ACC112 (cell line): ENCODE results near the gene CYB5R4.

Source experiments
- H2AFZ ChIP-seq: fragments of 200-600 bp; sonication (generic); one replicate; pipeline ENCODE4 v1.6.0; 2017; ENCODE audit warnings: antibody characterized with exemption, low read length; ENCODE audit not compliant: unreplicated experiment
- H3K27ac ChIP-seq: fragments of 200-600 bp; sonication (generic); 2 replicates; pipeline ENCODE4 v1.5.1; 2014; ENCODE audit warnings: low read depth, mild to moderate bottlenecking, antibody characterized with exemption, low read length, moderate library complexity
- H3K27me3 ChIP-seq: fragments of 200-600 bp; sonication (generic); 2 replicates; pipeline ENCODE4 v1.6.1; 2014; ENCODE audit warnings: mild to moderate bottlenecking, antibody characterized with exemption, low read length, moderate library complexity, mixed read lengths; ENCODE audit not compliant: insufficient read depth
- H3K36me3 ChIP-seq: fragments of 200-600 bp; sonication (generic); 2 replicates; pipeline ENCODE4 v1.6.1; 2016; ENCODE audit warnings: mild to moderate bottlenecking, antibody characterized with exemption, low read length, moderate library complexity, mixed read lengths; ENCODE audit not compliant: insufficient read depth
- H3K4me1 ChIP-seq: fragments of 200-600 bp; sonication (generic); one replicate; pipeline ENCODE4 v1.6.1; 2016; ENCODE audit warnings: low read length, mixed read lengths; ENCODE audit not compliant: insufficient read depth, unreplicated experiment, control insufficient read depth
- H3K4me3 ChIP-seq: fragments of 200-600 bp; sonication (generic); 2 replicates; pipeline ENCODE4 v1.5.1; 2014; ENCODE audit warnings: mild to moderate bottlenecking, low read depth, low read length
- H3K79me2 ChIP-seq: fragments of 200-600 bp; sonication (generic); one replicate; pipeline ENCODE4 v1.6.0; 2016; ENCODE audit warnings: low read length; ENCODE audit not compliant: control insufficient read depth, unreplicated experiment, insufficient read depth

Gene CYB5R4

DNA sequence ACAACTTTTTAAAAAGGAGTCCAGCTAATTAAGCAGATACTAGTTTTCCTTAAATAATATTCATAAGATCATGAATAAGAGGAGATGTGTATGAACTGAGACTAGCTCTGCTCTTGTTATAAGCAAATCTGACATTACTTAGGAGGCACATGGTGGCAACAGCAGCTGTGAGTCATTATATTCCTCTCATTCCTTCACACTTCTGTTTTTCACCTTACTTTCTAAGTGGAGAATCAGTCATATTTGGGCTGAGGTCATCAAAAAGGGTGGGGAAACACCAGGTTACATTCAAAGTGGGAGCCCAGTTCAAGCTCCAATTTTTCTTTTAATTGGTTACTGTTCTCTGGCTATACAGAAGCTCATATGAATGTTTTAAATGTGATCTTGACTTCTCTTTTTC is 12.3 kb upstream of the CYB5R4 start:
- H3K79me2 ChIP-seq, result no peaks in the 10 kb centered on the region
- peaks cover 44% of the 10 kb centered on the region for H3K27me3 ChIP-seq
- no peaks in the 10 kb centered on the region for H3K36me3 ChIP-seq
- H2AFZ ChIP-seq, result no peak overlapping the region
- no peak overlapping the region for H3K4me3 ChIP-seq
- H3K27ac ChIP-seq, result no peak overlapping the region
- no peaks in the 10 kb centered on the region for H3K4me1 ChIP-seq

DNA sequence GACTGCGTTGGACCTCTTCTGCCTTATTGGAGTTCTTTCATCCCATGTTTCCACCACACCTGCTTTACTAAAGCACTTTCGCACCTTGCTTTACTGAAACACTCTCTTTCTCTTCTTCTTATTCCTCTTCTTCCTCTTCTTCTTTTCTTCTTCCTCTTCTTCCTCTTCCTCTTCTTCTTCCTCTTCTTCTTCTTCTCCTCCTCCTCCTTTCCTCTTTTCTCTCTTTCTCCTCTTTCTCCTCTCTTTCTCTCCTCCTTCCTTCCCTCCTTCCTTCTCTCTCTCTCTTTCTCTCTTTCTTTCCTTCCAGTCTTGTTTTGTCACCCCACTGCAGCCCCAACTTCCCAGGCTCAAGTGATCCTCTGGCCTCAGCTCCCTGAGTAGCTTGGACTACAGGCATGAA is 10.4 kb upstream of the CYB5R4 start:
- peaks cover 59% of the 10 kb centered on the region for H3K27me3 ChIP-seq
- no peak overlapping the region for H3K27ac ChIP-seq
- no peaks in the 10 kb centered on the region for H3K79me2 ChIP-seq

DNA sequence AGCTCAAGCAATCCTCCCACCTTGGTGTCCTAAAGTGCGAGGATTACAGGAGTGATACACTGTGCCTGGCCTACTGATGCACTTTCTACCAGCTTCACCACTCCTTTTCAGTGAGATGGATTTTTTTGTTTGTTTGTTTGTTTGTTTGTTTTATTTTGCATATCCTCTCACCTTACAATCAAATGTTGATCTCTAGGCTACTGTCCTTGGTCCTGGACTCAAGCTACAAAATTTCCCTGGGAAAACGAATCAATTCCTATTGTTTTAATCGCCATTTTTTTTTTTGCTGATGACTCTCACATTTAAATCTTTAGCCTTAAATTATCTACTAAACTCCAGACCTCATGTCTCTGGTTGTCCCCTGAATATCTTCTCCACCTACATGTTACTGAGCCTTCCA is 9.9 kb upstream of the CYB5R4 start:
- Histone ChIP-seq H2AFZ (no peak overlapping the region), H3K4me3 (no peak overlapping the region), H3K4me1 (peaks cover 4% of the 10 kb centered on the region), H3K27me3 (peaks cover 64% of the 10 kb centered on the region), H3K36me3 (no peaks in the 10 kb centered on the region), H3K27ac (no peak overlapping the region), H3K79me2 (no peaks in the 10 kb centered on the region)

More for the DNA sequence above, 10.4 kb upstream of the CYB5R4 start:
- no peaks in the 10 kb centered on the region for H3K36me3 ChIP-seq
- H2AFZ ChIP-seq, result no peak overlapping the region
- peaks cover 4% of the 10 kb centered on the region for H3K4me1 ChIP-seq
- no peak overlapping the region for H3K4me3 ChIP-seq

DNA sequence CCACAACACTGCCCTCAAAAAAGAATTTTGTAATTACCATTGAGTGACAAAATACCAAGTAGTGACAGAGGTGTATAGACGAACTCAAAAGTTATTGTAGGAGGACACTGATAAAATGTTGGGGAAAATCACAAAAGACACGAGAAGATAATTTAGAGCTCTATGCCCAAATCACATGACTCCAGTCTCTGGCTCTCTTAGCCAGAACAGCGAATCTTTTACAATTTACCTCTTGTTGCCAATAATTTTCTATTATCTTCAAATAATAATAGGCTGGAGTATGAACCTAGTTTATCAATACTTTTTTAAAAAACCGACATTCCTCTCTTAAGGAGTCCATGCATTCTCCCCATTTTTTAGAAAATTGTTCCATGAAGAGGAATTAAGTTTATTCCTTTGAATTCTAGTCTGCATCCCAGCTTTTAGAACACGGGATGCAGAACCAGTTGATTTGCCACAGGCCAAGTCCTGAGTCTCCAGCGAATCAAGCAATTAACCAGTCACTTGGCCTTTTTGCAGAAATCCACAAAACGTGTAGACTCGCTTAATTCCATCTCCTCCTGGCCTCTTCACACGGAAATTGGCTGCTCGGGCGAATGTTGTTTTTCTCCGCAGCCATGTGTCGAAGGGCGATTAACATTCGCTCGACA is 6.8 kb upstream of the CYB5R4 start:
- no peak overlapping the region for H2AFZ ChIP-seq
- H3K79me2 ChIP-seq, result no peaks in the 10 kb centered on the region
- H3K4me3 ChIP-seq, result peak overlapping the region; percentile 72
- peaks cover 83% of the 10 kb centered on the region for H3K27me3 ChIP-seq
- peaks cover 4% of the 10 kb centered on the region for H3K4me1 ChIP-seq
- no peak overlapping the region for H3K27ac ChIP-seq
- H3K36me3 ChIP-seq, result no peaks in the 10 kb centered on the region

DNA sequence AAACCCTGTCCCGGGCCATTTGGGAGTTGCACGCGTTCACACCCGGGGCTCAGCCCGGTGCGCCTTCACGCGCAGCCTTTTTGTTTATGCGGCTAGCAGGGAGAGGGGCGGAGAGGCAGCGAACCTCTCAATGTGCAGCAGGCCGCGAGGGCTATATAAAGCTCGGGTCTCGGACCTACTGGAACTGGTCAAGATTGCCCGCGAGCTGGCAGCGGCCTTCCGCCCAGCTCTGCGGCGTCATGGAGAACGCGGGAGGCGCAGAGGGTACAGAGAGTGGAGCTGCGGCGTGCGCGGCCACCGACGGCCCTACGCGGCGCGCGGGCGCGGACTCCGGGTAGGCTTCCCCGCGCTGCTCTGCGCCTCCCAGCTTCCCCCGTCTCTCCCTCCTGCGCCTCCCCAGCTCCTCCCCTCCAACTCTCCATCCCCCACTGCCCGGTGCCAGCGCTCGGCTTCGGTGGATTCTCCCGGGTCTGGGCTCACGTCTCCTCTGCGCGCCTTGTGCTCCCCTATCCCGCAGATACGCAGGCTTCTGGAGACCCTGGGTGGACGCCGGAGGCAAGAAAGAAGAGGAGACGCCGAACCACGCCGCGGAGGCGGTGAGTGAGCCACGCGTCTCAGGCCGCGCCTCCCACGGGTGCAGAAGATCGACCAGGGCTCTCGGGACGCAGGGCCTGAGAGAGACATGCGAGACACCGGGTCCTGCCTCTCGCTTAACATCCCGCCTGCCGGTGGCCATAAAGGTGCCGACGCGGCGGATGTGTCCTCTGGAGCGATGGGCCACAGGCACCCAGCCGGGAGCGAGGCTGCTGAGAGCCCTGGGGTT is 6.1 kb upstream of the CYB5R4 start, which contains the start of gene RIPPLY2:
TSS of gene RIPPLY2 (plus strand) at position 183 of the 823 bp plus-strand sequence. CDS start at position 240, 57 bp downstream.
- H3K27me3 ChIP-seq, result peaks cover 90% of the 10 kb centered on the region
- peak within 1 kb of the TSS; percentile 36 for H2AFZ ChIP-seq
- H3K79me2 ChIP-seq, result no peaks in the 10 kb centered on the region
- H3K27ac ChIP-seq, result no peak within 1 kb of the TSS
- H3K4me3 ChIP-seq, result peak within 1 kb of the TSS; percentile 72
- H3K4me1 ChIP-seq, result peaks cover 4% of the 10 kb centered on the region
- no peaks in the 10 kb centered on the region for H3K36me3 ChIP-seq

DNA sequence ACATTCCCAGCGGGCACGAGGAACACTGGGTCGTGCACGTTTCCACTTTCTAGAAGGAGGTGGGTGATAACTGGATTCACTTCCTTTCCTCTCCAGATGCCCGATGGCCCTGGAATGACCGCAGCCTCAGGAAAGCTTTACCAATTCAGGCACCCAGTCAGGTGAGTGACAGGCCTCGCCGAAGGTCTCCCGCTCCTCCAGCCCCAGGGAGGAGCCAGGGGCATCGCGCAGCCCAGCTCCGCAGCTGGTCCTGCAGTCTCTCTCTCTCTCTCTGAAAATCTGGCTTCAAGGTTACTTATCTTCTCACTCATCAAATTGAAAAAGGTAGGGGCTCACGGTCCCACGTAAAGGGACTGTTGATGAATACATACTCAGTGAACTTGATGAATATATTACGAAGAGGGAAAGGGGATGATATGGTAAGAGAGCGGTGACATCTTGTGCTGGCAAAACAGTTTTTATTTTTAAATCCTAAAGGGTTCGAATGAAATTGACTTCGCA is 5.4 kb upstream of the CYB5R4 start:
- no peaks in the 10 kb centered on the region for H3K36me3 ChIP-seq
- H3K27ac ChIP-seq, result no peak overlapping the region
- peak overlapping the region; percentile 72 for H3K4me3 ChIP-seq
- peak overlapping the region; percentile 36 for H2AFZ ChIP-seq
- peaks cover 90% of the 10 kb centered on the region for H3K27me3 ChIP-seq
- no peaks in the 10 kb centered on the region for H3K79me2 ChIP-seq
- H3K4me1 ChIP-seq, result peaks cover 4% of the 10 kb centered on the region

DNA sequence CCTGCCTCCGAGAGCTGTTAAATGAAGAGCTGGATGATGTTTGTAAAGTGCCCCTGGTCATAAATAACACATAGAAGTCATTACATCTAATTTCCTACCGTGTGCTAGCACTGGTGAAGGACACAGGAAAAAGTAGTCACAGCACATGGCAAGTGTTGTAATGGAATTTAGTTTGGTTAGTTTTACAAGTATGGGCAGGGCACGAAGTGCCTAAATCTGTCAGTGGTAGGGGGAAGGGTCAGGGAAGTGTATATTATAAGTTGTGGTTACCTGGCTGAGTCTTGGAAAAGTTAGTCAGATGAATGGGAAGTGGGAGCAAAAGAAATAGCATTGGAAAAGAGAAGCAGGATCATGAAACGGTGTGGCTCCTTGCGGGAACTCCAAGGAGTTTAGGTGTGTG is 4.7 kb upstream of the CYB5R4 start:
- Histone ChIP-seq H3K27ac (no peak overlapping the region), H3K79me2 (no peaks in the 10 kb centered on the region), H3K4me3 (no peak overlapping the region), H2AFZ (no peak overlapping the region), H3K27me3 (peaks cover 83% of the 10 kb centered on the region), H3K36me3 (no peaks in the 10 kb centered on the region), H3K4me1 (peaks cover 4% of the 10 kb centered on the region)

DNA sequence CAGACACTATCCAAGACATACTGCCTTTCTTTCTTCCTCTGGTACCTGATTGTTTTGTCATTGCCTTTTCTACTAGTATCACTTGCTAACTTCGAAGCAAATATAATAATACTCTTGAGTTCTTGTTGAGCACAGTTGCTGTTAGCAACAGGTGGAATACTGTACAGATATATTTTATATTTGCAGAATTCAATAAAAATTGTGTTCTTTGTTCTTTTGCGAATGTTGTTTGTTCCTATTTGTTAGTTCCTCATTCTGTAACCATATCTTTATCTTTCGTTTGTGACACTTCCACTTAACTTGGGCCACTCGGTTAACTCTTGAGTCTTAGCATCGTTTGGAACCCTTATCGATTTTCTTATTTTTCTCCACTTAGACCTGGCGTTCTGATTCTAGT is 868 bp downstream of the CYB5R4 start:
- peaks cover 11% of the 10 kb centered on the region; the same call in 1 of the 2 replicates for H3K36me3 ChIP-seq
- H3K27ac ChIP-seq, result no peak overlapping the region
- H2AFZ ChIP-seq, result peak overlapping the region; percentile 44
- H3K4me3 ChIP-seq, result peak overlapping the region; percentile 87
- H3K4me1 ChIP-seq, result peaks cover 8% of the 10 kb centered on the region
- peaks cover 29% of the 10 kb centered on the region for H3K27me3 ChIP-seq
- peaks cover 25% of the 10 kb centered on the region for H3K79me2 ChIP-seq

DNA sequence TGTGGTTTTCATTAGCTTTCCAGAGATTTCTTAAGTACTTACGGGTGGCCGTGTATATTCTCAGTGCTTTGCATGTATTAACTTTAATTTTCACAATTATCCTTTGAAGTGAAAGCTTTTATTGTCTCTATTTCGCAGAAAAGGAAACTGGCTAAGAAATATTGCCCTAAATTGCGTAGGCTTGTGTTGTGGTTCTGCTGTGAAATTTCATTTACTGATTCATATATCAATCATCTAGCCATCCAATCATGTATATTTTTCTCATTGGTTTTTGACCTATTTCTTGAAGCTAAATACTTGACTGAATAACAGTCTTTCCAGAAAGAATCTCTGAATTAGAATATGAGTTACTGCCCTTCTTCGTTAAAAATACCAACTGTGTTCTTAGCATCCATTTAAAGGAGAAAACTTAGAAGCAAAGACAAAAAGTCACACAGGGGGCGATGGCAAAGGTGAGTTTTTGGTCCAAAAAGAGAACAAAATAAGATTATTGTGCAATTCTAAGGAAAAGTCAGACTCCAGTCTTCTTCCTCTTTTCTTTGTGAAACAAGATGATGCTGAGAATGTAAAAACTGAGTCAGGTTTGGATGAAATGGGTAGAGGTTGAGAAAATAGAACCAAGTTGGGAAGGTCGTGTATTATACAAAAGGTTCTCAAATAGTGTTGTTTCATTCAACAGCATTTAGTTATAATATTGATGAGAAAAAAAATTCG is 1.4 kb downstream of the CYB5R4 start:
- H3K4me3 ChIP-seq, result peak overlapping the region; percentile 87
- H3K36me3 ChIP-seq, result peaks cover 11% of the 10 kb centered on the region; the same call in 1 of the 2 replicates
- no peak overlapping the region for H3K27ac ChIP-seq
- H2AFZ ChIP-seq, result no peak overlapping the region
- peaks cover 8% of the 10 kb centered on the region for H3K4me1 ChIP-seq
- H3K27me3 ChIP-seq, result peaks cover 24% of the 10 kb centered on the region
- H3K79me2 ChIP-seq, result peaks cover 25% of the 10 kb centered on the region

DNA sequence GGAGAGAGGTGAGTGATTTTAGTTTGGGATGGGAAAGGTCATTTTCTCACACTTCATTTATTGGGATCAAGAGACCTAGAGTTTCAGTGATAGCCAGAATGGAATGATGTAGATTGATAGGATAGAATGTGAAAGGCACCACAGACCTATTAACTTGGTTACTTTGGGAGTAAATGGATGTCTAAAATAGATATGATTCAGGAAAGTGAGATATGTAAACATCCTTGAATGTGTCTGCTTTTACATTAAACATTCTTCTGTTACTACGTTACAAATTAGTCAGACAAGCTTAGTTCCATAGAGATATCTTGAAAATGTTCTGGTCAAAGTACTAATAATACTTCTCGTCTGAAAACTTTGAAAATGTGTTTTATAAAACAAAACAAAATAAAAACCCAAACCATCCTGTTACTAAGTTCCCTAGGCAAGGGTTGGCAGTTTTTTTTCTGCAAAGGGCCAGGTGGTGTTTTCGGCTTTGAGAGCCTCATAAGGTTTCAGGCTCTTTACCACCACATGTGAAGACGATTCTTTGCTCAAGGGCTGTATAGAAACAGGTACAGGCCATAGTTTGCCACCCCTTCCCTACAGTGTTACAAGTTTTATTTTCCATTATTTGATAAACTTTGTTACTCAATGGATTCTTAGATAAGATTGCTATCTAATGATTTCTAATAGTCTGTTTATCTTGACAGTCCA is 3.4 kb downstream of the CYB5R4 start:
- Histone ChIP-seq H3K27me3 (peaks cover 10% of the 10 kb centered on the region), H3K36me3 (peaks cover 22% of the 10 kb centered on the region; the same call in 1 of the 2 replicates), H3K4me3 (no peak overlapping the region), H3K4me1 (peaks cover 17% of the 10 kb centered on the region), H3K27ac (no peak overlapping the region), H3K79me2 (peaks cover 25% of the 10 kb centered on the region), H2AFZ (no peak overlapping the region)
